HL-60 (cell line): ENCODE measurements around the gene SLCO6A1.

Experiments used
- DNase-seq, 2 experiments: peaks; one replicate each; pipeline ENCODE4 v3.0.0-alpha.2; 2010 to 2020; ENCODE audit warnings: low read depth in 1 of 2, low spot score in 1 of 2
- H3K27ac ChIP-seq: fragments of 250-450 bp; sonication (Bioruptor Pico); replicated peaks from 2 replicates; pipeline ENCODE4 v1.5.1; 2020; ENCODE audit warnings: mild to moderate bottlenecking, moderate library complexity
- H3K27me3 ChIP-seq: fragments of 250-450 bp; sonication (Bioruptor Pico); 2 replicates; pipeline ENCODE4 v1.5.1; 2021; ENCODE audit warnings: mild to moderate bottlenecking, moderate library complexity; ENCODE audit not compliant: insufficient read depth, poor library complexity, severe bottlenecking
- H3K4me3 ChIP-seq: replicated peaks from 2 replicates; pipeline ENCODE4 v1.5.1; 2011; ENCODE audit warnings: mild to moderate bottlenecking, control low read depth, low read length; ENCODE audit not compliant: insufficient read depth
- GABPA ChIP-seq: IDR thresholded peaks from 2 replicates; pipeline ENCODE4 v1.6.1; 2012; ENCODE audit warnings: low read depth
- POLR2AphosphoS5 ChIP-seq: IDR thresholded peaks from 2 replicates; pipeline ENCODE4 v1.6.1; 2012; ENCODE audit warnings: low read depth
- SPI1 ChIP-seq: IDR thresholded peaks from 2 replicates; pipeline ENCODE4 v1.6.1; 2012; ENCODE audit warnings: low read depth, mild to moderate bottlenecking, borderline replicate concordance
- TF ChIP-seq, protein P1 (sequence below): IDR thresholded peaks from 2 replicates; pipeline ENCODE4 v1.6.1; 2012; ENCODE audit warnings: low read depth; ENCODE audit not compliant: insufficient replicate concordance
- TF ChIP-seq, protein P2 (sequence below): IDR thresholded peaks from one replicate; pipeline ENCODE4 v1.5.1; 2011; ENCODE audit warnings: low read length, control low read depth, inconsistent platforms; ENCODE audit not compliant: insufficient read depth

Gene SLCO6A1

DNA sequence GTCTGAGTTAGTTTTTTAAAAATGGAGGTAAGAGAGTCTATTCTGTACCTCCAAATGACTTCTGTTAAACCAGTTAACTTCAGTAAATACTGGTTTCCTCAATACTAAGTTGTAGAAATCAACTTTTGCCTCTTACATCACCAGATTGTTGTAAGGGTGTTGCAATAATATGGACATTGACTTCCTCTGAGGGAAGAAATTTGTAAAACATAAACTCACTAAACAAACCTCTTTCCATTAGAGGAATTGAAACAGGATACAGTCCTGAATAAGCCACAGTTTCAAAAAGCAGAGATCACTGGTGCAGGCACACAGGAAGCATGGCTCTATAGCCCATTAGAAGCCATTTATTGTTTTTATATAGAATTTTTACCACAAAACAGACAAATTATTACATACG is 32.7 kb upstream of the SLCO6A1 start:
- Histone ChIP-seq H3K27me3 (no peaks in the 10 kb centered on the region), H3K27ac (peak overlapping the region; percentile 44), H3K4me3 (no peak overlapping the region)
- TF ChIP-seq GABPA: no peak
- peak; percentile 61; the same call in 1 of the 2 replicates for TF ChIP-seq SPI1
- TF ChIP-seq, protein P1, sequence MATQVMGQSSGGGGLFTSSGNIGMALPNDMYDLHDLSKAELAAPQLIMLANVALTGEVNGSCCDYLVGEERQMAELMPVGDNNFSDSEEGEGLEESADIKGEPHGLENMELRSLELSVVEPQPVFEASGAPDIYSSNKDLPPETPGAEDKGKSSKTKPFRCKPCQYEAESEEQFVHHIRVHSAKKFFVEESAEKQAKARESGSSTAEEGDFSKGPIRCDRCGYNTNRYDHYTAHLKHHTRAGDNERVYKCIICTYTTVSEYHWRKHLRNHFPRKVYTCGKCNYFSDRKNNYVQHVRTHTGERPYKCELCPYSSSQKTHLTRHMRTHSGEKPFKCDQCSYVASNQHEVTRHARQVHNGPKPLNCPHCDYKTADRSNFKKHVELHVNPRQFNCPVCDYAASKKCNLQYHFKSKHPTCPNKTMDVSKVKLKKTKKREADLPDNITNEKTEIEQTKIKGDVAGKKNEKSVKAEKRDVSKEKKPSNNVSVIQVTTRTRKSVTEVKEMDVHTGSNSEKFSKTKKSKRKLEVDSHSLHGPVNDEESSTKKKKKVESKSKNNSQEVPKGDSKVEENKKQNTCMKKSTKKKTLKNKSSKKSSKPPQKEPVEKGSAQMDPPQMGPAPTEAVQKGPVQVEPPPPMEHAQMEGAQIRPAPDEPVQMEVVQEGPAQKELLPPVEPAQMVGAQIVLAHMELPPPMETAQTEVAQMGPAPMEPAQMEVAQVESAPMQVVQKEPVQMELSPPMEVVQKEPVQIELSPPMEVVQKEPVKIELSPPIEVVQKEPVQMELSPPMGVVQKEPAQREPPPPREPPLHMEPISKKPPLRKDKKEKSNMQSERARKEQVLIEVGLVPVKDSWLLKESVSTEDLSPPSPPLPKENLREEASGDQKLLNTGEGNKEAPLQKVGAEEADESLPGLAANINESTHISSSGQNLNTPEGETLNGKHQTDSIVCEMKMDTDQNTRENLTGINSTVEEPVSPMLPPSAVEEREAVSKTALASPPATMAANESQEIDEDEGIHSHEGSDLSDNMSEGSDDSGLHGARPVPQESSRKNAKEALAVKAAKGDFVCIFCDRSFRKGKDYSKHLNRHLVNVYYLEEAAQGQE: no peak
- peak; percentile 41 to 49 for DNase-seq

DNA sequence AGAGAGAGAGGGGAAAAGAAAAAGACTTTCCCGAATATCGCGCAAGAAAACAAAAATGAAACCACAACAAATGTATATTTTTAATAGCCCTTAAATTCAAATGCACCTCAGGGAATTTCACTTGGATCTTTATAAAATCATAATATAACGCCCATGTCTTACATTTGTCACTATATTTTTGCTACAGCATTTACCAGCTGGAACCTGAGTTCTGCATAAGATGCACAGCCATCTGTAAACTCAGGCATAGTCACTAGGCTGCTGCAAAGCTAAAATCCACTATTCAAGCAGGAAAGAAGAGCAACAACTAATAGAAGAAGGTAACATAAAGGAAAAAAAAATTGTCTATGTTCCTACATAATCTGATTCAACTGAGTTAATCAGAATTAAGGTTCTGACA is 30.6 kb upstream of the SLCO6A1 start:
- no peak overlapping the region for H3K27ac ChIP-seq
- DNase-seq: no peak
- no peak for TF ChIP-seq GABPA
- TF ChIP-seq SPI1: no peak
- no peak for TF ChIP-seq POLR2AphosphoS5
- TF ChIP-seq, protein P2, sequence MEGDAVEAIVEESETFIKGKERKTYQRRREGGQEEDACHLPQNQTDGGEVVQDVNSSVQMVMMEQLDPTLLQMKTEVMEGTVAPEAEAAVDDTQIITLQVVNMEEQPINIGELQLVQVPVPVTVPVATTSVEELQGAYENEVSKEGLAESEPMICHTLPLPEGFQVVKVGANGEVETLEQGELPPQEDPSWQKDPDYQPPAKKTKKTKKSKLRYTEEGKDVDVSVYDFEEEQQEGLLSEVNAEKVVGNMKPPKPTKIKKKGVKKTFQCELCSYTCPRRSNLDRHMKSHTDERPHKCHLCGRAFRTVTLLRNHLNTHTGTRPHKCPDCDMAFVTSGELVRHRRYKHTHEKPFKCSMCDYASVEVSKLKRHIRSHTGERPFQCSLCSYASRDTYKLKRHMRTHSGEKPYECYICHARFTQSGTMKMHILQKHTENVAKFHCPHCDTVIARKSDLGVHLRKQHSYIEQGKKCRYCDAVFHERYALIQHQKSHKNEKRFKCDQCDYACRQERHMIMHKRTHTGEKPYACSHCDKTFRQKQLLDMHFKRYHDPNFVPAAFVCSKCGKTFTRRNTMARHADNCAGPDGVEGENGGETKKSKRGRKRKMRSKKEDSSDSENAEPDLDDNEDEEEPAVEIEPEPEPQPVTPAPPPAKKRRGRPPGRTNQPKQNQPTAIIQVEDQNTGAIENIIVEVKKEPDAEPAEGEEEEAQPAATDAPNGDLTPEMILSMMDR: no peak
- TF ChIP-seq, protein P1: no peak
- no peaks in the 10 kb centered on the region for H3K27me3 ChIP-seq
- no peak overlapping the region for H3K4me3 ChIP-seq

- Histone ChIP-seq H3K27me3 (no peaks in the 10 kb centered on the region), H3K27ac (no peak overlapping the region), H3K4me3 (no peak overlapping the region)
- TF ChIP-seq, protein P1: no peak
- TF ChIP-seq POLR2AphosphoS5 (no peak), SPI1 (no peak), GABPA (no peak)
- TF ChIP-seq, protein P2: no peak
- no peak for DNase-seq
Measured at GRCh38 chr5:102529031-102529430, 30.2 kb upstream of the SLCO6A1 start.
